DOHH2 (cell line): ENCODE data around the gene DOP1B.

ENCODE experiments used
- H3F3A ChIP-seq: fragments of 200-600 bp; sonication (generic), shearing (Covaris generic); 2 replicates; pipeline ENCODE4 v1.6.0; 2016; ENCODE audit warnings: antibody characterized with exemption, mild to moderate bottlenecking; ENCODE audit not compliant: control insufficient read depth, insufficient read depth
- H3K27ac ChIP-seq: fragments of 200-600 bp; sonication (generic); 2 replicates; pipeline ENCODE4 v1.5.1; 2014; ENCODE audit warnings: low read depth, mild to moderate bottlenecking, low read length, moderate library complexity
- H3K27me3 ChIP-seq: fragments of 200-600 bp; sonication (generic); 2 replicates; pipeline ENCODE4 v1.6.1; 2014; ENCODE audit warnings: mild to moderate bottlenecking, low read length, mixed read lengths; ENCODE audit not compliant: control insufficient read depth
- H3K36me3 ChIP-seq: fragments of 200-600 bp; sonication (generic); 2 replicates; pipeline ENCODE4 v1.6.1; 2014; ENCODE audit warnings: mild to moderate bottlenecking, low read length, moderate library complexity, mixed read lengths; ENCODE audit not compliant: control insufficient read depth
- H3K4me1 ChIP-seq: fragments of 200-600 bp; sonication (generic); 2 replicates; pipeline ENCODE4 v1.6.1; 2014; ENCODE audit warnings: mild to moderate bottlenecking, low read length, mixed read lengths; ENCODE audit not compliant: control insufficient read depth
- H3K4me2 ChIP-seq: fragments of 200-600 bp; sonication (generic); 2 replicates; pipeline ENCODE4 v1.6.0; 2014; ENCODE audit warnings: mild to moderate bottlenecking, low read length, moderate library complexity
- H3K4me3 ChIP-seq: fragments of 200-600 bp; sonication (generic); 2 replicates; pipeline ENCODE4 v1.5.1; 2014; ENCODE audit warnings: mild to moderate bottlenecking, low read length, mixed read lengths
- H3K79me2 ChIP-seq: fragments of 200-600 bp; sonication (generic); 2 replicates; pipeline ENCODE4 v1.6.1; 2014; ENCODE audit warnings: mild to moderate bottlenecking, low read length, mixed read lengths; ENCODE audit not compliant: control insufficient read depth
- H3K9me2 ChIP-seq: fragments of 200-600 bp; sonication (generic); replicated peaks from 2 replicates; pipeline ENCODE4 v1.6.1; 2014; ENCODE audit warnings: mild to moderate bottlenecking, low read length, mixed read lengths; ENCODE audit not compliant: control insufficient read depth
- H3K9me3 ChIP-seq: fragments of 200-600 bp; sonication (generic); 2 replicates; pipeline ENCODE4 v1.6.1; 2014; ENCODE audit warnings: antibody characterized with exemption, low read length, mixed read lengths; ENCODE audit not compliant: control insufficient read depth, insufficient read depth
- H4K20me1 ChIP-seq: fragments of 200-600 bp; sonication (generic); 2 replicates; pipeline ENCODE4 v1.6.0; 2014; ENCODE audit warnings: low read depth, mild to moderate bottlenecking, antibody characterized with exemption, low read length, moderate library complexity; ENCODE audit not compliant: control insufficient read depth, insufficient read depth
- EZH2phosphoT487 ChIP-seq: fragments of 200-600 bp; sonication (generic); IDR thresholded peaks from 2 replicates; pipeline ENCODE4 v1.6.1; 2017; ENCODE audit warnings: borderline replicate concordance, mild to moderate bottlenecking, antibody characterized with exemption, low read length, moderate library complexity, mixed read lengths
- TF ChIP-seq, protein P1 (sequence below): fragments of 200-600 bp; sonication (generic); IDR thresholded peaks from one replicate; pipeline ENCODE4 v1.5.1; 2014; ENCODE audit warnings: antibody characterized with exemption, mild to moderate bottlenecking, low read depth, low read length; ENCODE audit not compliant: poor library complexity, severe bottlenecking

DOP1B gene

DNA sequence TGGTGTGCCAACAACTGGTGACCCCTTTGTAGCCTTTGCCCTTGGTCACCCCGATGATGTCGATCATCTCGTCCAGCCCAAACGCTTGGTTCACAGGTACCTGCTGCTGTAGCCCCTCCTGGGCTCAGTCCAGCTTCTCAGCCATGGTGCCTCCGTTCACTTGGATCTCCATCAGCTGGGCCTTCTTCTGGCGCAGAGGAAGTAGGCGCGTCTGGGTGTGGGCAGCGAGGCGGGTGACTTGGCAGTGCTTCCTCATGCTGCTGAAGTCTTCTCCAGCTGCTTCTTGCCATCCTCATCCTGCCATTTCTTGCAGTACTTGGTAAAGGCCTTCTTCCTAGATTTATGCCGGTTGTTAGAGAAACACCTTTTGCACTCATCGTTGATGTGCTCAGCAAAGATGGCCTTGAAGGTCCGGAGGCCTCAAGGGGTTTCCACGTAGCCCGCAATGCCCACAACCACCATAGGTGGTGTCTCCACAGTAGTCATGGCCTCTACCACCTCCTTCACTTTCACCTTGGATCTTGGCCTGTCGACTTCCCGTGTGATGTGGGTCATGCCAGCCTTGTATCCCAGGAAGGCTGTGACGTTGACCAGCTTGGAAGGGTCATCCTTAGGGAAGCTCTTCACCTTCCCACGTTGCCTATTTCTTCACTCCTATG, 13.0 kb downstream of the DOP1B start:
- TF ChIP-seq EZH2phosphoT487, result no peak
- TF ChIP-seq, protein P1, sequence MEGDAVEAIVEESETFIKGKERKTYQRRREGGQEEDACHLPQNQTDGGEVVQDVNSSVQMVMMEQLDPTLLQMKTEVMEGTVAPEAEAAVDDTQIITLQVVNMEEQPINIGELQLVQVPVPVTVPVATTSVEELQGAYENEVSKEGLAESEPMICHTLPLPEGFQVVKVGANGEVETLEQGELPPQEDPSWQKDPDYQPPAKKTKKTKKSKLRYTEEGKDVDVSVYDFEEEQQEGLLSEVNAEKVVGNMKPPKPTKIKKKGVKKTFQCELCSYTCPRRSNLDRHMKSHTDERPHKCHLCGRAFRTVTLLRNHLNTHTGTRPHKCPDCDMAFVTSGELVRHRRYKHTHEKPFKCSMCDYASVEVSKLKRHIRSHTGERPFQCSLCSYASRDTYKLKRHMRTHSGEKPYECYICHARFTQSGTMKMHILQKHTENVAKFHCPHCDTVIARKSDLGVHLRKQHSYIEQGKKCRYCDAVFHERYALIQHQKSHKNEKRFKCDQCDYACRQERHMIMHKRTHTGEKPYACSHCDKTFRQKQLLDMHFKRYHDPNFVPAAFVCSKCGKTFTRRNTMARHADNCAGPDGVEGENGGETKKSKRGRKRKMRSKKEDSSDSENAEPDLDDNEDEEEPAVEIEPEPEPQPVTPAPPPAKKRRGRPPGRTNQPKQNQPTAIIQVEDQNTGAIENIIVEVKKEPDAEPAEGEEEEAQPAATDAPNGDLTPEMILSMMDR, result peak; percentile 26
- H3K9me2 ChIP-seq, result no peaks in the 10 kb centered on the region

DNA sequence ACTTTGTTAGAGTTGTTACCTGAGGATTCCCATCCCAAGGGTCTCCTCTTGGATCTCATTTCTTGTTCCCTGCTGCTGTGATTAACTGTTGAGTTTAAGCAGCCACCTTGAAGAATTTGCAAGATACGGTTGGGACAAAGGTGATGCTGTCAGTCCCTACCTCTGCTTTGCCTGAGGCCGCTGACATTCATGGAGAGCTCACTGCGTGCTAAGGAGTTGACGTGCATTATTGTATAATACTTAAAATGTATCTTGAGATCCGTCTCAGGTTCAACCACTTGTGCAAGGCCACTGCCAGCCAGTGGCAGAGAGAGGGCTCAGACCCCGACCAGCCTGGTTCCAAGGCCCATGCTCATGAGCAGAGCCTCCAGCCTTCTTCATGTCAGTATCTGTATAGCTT, 14.2 kb downstream of the DOP1B start:
- Histone ChIP-seq H3K27me3 (no peaks in the 10 kb centered on the region), H3K9me3 (no peaks in the 10 kb centered on the region), H3K79me2 (no peaks in the 10 kb centered on the region), H3K9me2 (no peaks in the 10 kb centered on the region), H3K4me1 (peaks cover 4% of the 10 kb centered on the region; the same call in 1 of the 2 replicates), H3K27ac (no peak overlapping the region), H3K4me2 (no peak overlapping the region), H4K20me1 (no peaks in the 10 kb centered on the region), H3K36me3 (no peaks in the 10 kb centered on the region), H3F3A (no peaks in the 10 kb centered on the region), H3K4me3 (no peak overlapping the region)
- TF ChIP-seq, protein P1, result no peak
- no peak for TF ChIP-seq EZH2phosphoT487

More for the DNA sequence above, 13.0 kb downstream of the DOP1B start:
- Histone ChIP-seq H3K4me3 (no peak overlapping the region), H3K27me3 (no peaks in the 10 kb centered on the region), H3K9me3 (no peaks in the 10 kb centered on the region), H3K36me3 (no peaks in the 10 kb centered on the region), H3K4me2 (no peak overlapping the region), H4K20me1 (no peaks in the 10 kb centered on the region), H3K27ac (no peak overlapping the region), H3F3A (no peaks in the 10 kb centered on the region), H3K4me1 (peaks cover 4% of the 10 kb centered on the region; the same call in 1 of the 2 replicates), H3K79me2 (no peaks in the 10 kb centered on the region)

- TF ChIP-seq, protein P1, result no peak
- TF ChIP-seq EZH2phosphoT487, result no peak
- H3K9me2 ChIP-seq, result no peaks in the 10 kb centered on the region
- no peaks in the 10 kb centered on the region for H3F3A ChIP-seq
- H3K27ac ChIP-seq, result no peak overlapping the region
- H3K36me3 ChIP-seq, result no peaks in the 10 kb centered on the region
- no peaks in the 10 kb centered on the region for H4K20me1 ChIP-seq
- no peaks in the 10 kb centered on the region for H3K27me3 ChIP-seq
- no peaks in the 10 kb centered on the region for H3K79me2 ChIP-seq
- H3K4me3 ChIP-seq, result no peak overlapping the region
- peaks cover 4% of the 10 kb centered on the region; the same call in 1 of the 2 replicates for H3K4me1 ChIP-seq
- no peak overlapping the region for H3K4me2 ChIP-seq
- H3K9me3 ChIP-seq, result no peaks in the 10 kb centered on the region
These were observed 14.7 kb downstream of the DOP1B start for GRCh38 chr21:36171336-36171735.
